Fibroblast of lung (primary cell): ENCODE results near the gene ZP3. TPM values are rescaled to one million over a fixed set of nuclear protein-coding genes. Genes with fewer than 3 reads are reported as not detected.
"Not testable (repeated sequence)": the region's sequence is repeated elsewhere in the genome, so short reads cannot be mapped to it uniquely, and the experiment has no call there.

Experiments
- DNase-seq, 2 donors: peaks; one replicate each; pipeline versions ENCODE4 v3.0.0 to v3.0.0-alpha.2; 2010; ENCODE audit warnings: low read depth in 2 of 2
- H2AFZ ChIP-seq: 2 replicates; pipeline ENCODE4 v1.5.1; 2012; ENCODE audit warnings: low read length, control low read depth, inconsistent platforms
- H3K27ac ChIP-seq: 2 replicates; pipeline ENCODE4 v1.5.1; 2011; ENCODE audit warnings: low read length, control low read depth; ENCODE audit not compliant: insufficient read depth
- H3K27me3 ChIP-seq: 2 replicates; pipeline ENCODE4 v1.5.1; 2011; ENCODE audit warnings: mild to moderate bottlenecking, low read length; ENCODE audit not compliant: control insufficient read depth, insufficient read depth
- H3K36me3 ChIP-seq: 2 replicates; pipeline ENCODE4 v1.5.1; 2011; ENCODE audit warnings: low read length; ENCODE audit not compliant: control insufficient read depth, insufficient read depth
- H3K4me1 ChIP-seq: 2 replicates; pipeline ENCODE4 v1.5.1; 2011; ENCODE audit warnings: low read length; ENCODE audit not compliant: control insufficient read depth, insufficient read depth; ENCODE audit errors: extremely low read depth
- H3K4me2 ChIP-seq: 2 replicates; pipeline ENCODE4 v1.5.1; 2011; ENCODE audit warnings: low read length, control low read depth; ENCODE audit not compliant: insufficient read depth; ENCODE audit errors: extremely low read depth
- H3K4me3 ChIP-seq, 4 experiments: fragments of 200-600 bp in 1 of 4; sonication (generic) in 1 of 4; replicated peaks in 1 of 4; 2 replicates each; pipeline ENCODE4 v1.5.1; 2011 to 2016; ENCODE audit warnings: low read length in 4 of 4, low read depth in 3 of 4, mild to moderate bottlenecking in 3 of 4, control low read depth in 2 of 4, inconsistent platforms in 1 of 4, mixed read lengths in 1 of 4; ENCODE audit not compliant: insufficient read depth in 1 of 4; ENCODE audit errors: control extremely low read depth in 1 of 4
- H3K79me2 ChIP-seq: 2 replicates; pipeline ENCODE4 v1.5.1; 2012; ENCODE audit warnings: mild to moderate bottlenecking, low read length, inconsistent platforms; ENCODE audit not compliant: control insufficient read depth, insufficient read depth
- H3K9ac ChIP-seq: 2 replicates; pipeline ENCODE4 v1.5.1; 2011; ENCODE audit warnings: mild to moderate bottlenecking, low read length, control low read depth; ENCODE audit not compliant: insufficient read depth
- H3K9me3 ChIP-seq: 2 replicates; pipeline ENCODE4 v1.5.1; 2012; ENCODE audit warnings: low read depth, low read length; ENCODE audit not compliant: control insufficient read depth, insufficient read depth
- H4K20me1 ChIP-seq: 2 replicates; pipeline ENCODE4 v1.5.1; 2011; ENCODE audit warnings: low read length; ENCODE audit not compliant: control insufficient read depth, insufficient read depth; ENCODE audit errors: extremely low read depth
- CTCF ChIP-seq, 2 donors: IDR thresholded peaks in 1 of 2; conservative IDR thresholded peaks in 1 of 2; 1 replicate in 1 of 2; 2 replicates in 1 of 2; pipeline ENCODE4 v1.5.1; 2011 to 2012; ENCODE audit warnings: low read length in 2 of 2, control low read depth in 1 of 2, inconsistent platforms in 1 of 2, low read depth in 1 of 2, mild to moderate bottlenecking in 1 of 2
- EZH2 ChIP-seq: IDR thresholded peaks from 2 replicates; pipeline ENCODE4 v1.5.1; 2012; ENCODE audit warnings: low read length, control low read depth, mild to moderate bottlenecking; ENCODE audit errors: missing control alignments
- polyA plus RNA-seq, 2 donors: library from polyadenylated mRNA; depleted of rRNA in 1 of 2; stranded (reverse) in 1 of 2; unstranded in 1 of 2; fragments of >200 nt; gene quantifications; 2 replicates each; pipeline ENCODE4 v1.2.1, GENCODE V29; 2011 to 2012; ENCODE audit warnings: missing spikeins in 1 of 2
- total RNA-seq: library from RNA; depleted of rRNA; stranded (reverse); fragments of >200 nt; gene quantifications from 2 replicates; pipeline ENCODE4 v1.2.1, GENCODE V29; 2014

The ZP3 gene
- total and polyA plus RNA-seq, 2 donors (not counting 1 experiment from before 2014, with no cell fraction given): 1.4 to 2.6 TPM

- Histone ChIP-seq H3K4me2 (no peak overlapping the region), H2AFZ (no peak overlapping the region), H4K20me1 (no peaks in the 10 kb centered on the region), H3K4me1 (peaks cover 8% of the 10 kb centered on the region), H3K9ac (no peak overlapping the region), H3K79me2 (no peaks in the 10 kb centered on the region), H3K4me3 (no peak overlapping the region), H3K36me3 (no peaks in the 10 kb centered on the region), H3K27me3 (no peaks in the 10 kb centered on the region), H3K9me3 (no peaks in the 10 kb centered on the region), H3K27ac (no peak overlapping the region)
- TF ChIP-seq CTCF (conservative IDR thresholded peaks at IDR 0.05 in 1 of 2, IDR thresholded peaks at IDR 0.05 in 1 of 2; ENCODE audit: low read depth in 1 of 2, low read length in 2 of 2): no peak
- TF ChIP-seq EZH2: no peak
- DNase-seq: peak in 1 of 2 donors; percentile 34
Measured at GRCh38 chr7:76423666-76424412, 911 bp upstream of the ZP3 start.

GRCh38 chr7:76425156-76425555, 406 bp downstream of the ZP3 start:
- TF ChIP-seq CTCF (conservative IDR thresholded peaks at IDR 0.05 in 1 of 2, IDR thresholded peaks at IDR 0.05 in 1 of 2; ENCODE audit: low read depth in 1 of 2, low read length in 2 of 2) (no peak), EZH2 (no peak)
- no peak overlapping the region for H3K27ac ChIP-seq

GRCh38 chr7:76425558-76425957, 808 bp downstream of the ZP3 start:
- H3K4me2 ChIP-seq, H3K4me3 ChIP-seq, DNase-seq, H3K36me3 ChIP-seq, H2AFZ ChIP-seq, H3K79me2 ChIP-seq, H4K20me1 ChIP-seq, H3K9ac ChIP-seq, H3K9me3 ChIP-seq, H3K27me3 ChIP-seq, H3K27ac ChIP-seq, H3K4me1 ChIP-seq: not testable (repeated sequence)

More at GRCh38 chr7:76425156-76425555, 406 bp downstream of the ZP3 start:
- Histone ChIP-seq H3K4me3 (no peak overlapping the region), H3K4me2 (no peak overlapping the region), H3K36me3 (no peaks in the 10 kb centered on the region), H3K9me3 (no peaks in the 10 kb centered on the region), H3K9ac (no peak overlapping the region), H2AFZ (no peak overlapping the region), H4K20me1 (no peaks in the 10 kb centered on the region), H3K79me2 (no peaks in the 10 kb centered on the region), H3K27me3 (no peaks in the 10 kb centered on the region), H3K4me1 (peaks cover 8% of the 10 kb centered on the region)
- no peak for DNase-seq
